GM19238 (cell line): ENCODE results near the gene TBPL1.
A peak's percentile ranks its signal among the peaks of the same experiment; 100 is the strongest.
"Not testable (repeated sequence)": the region's sequence is repeated elsewhere in the genome, so short reads cannot be mapped to it uniquely, and the experiment has no call there.

Source experiments
- DNase-seq: peaks from one replicate; pipeline ENCODE4 v3.0.0; 2011; ENCODE audit warnings: low spot score; ENCODE audit not compliant: insufficient read length

Gene TBPL1

GRCh38 chr6:133952815-133953633 is at the start of gene TBPL1:
TBPL1 (plus strand) TSS chr6:133953224; CDS start chr6:133980126, 26,902 bp downstream.
- peak; percentile 86 for DNase-seq

GRCh38 chr6:133903855-133904254 is 49.2 kb upstream of the TBPL1 start:
- DNase-seq: no peak

- DNase-seq: no peak
These were observed 47.0 kb upstream of the TBPL1 start for GRCh38 chr6:133906050-133906449.

- peak; percentile 19 for DNase-seq
These were observed 36.3 kb upstream of the TBPL1 start for GRCh38 chr6:133916650-133917151.

GRCh38 chr6:133917781-133918180 is 35.2 kb upstream of the TBPL1 start:
- DNase-seq: no peak

- no peak for DNase-seq
These were observed 34.7 kb upstream of the TBPL1 start for GRCh38 chr6:133918208-133918930.

- no peak for DNase-seq
These were observed 33.7 kb upstream of the TBPL1 start for GRCh38 chr6:133919362-133919761.

- DNase-seq: peak; percentile 11
These were observed 31.7 kb upstream of the TBPL1 start for GRCh38 chr6:133921249-133921859.

GRCh38 chr6:133923938-133924593 is 29.0 kb upstream of the TBPL1 start:
- DNase-seq: peak; percentile 6

- DNase-seq: not testable (repeated sequence)
These were observed 21.8 kb upstream of the TBPL1 start for GRCh38 chr6:133931221-133931620.

- not testable (repeated sequence) for DNase-seq
These were observed 16.7 kb upstream of the TBPL1 start for GRCh38 chr6:133936352-133936751.

GRCh38 chr6:133937909-133938308 is 15.1 kb upstream of the TBPL1 start:
- no peak for DNase-seq

GRCh38 chr6:133938533-133938932 is 14.5 kb upstream of the TBPL1 start:
- no peak for DNase-seq

- DNase-seq: no peak
These were observed 13.0 kb upstream of the TBPL1 start for GRCh38 chr6:133939778-133940667.

GRCh38 chr6:133945158-133945557 is 7.9 kb upstream of the TBPL1 start:
- DNase-seq: no peak

GRCh38 chr6:133947302-133947900 is 5.6 kb upstream of the TBPL1 start:
- DNase-seq: no peak

GRCh38 chr6:133948472-133948871 is 4.6 kb upstream of the TBPL1 start:
- DNase-seq: no peak

GRCh38 chr6:133951227-133951626 is 1.8 kb upstream of the TBPL1 start:
- no peak for DNase-seq

GRCh38 chr6:133951881-133952814 is 876 bp upstream of the TBPL1 start:
- peak; percentile 45 for DNase-seq
